Brain microvascular endothelial cell (primary cell): ENCODE data around the gene TNFRSF18.

ENCODE experiments used
- DNase-seq: peaks from one replicate; pipeline ENCODE4 v3.0.0-alpha.2; 2020
- H3K27ac ChIP-seq: fragments of 250-450 bp; sonication (Bioruptor Pico); 2 replicates; pipeline ENCODE4 v1.5.1; 2020; ENCODE audit warnings: mild to moderate bottlenecking, moderate library complexity
- H3K27me3 ChIP-seq: fragments of 250-450 bp; sonication (Bioruptor Pico); replicated peaks from 2 replicates; pipeline ENCODE4 v1.5.1; 2020; ENCODE audit warnings: mild to moderate bottlenecking
- H3K36me3 ChIP-seq: fragments of 250-450 bp; sonication (Bioruptor Pico); replicated peaks from 2 replicates; pipeline ENCODE4 v1.5.1; 2020; ENCODE audit warnings: mild to moderate bottlenecking
- H3K4me3 ChIP-seq: 2 replicates; pipeline ENCODE4 v1.5.1; 2011; ENCODE audit warnings: low read depth, mild to moderate bottlenecking, control low read depth, low read length, moderate library complexity
- in situ Hi-C: cut with HindIII; loops from 2 replicates; pipeline ENCODE4 v1.10.0; 2017; ENCODE audit warnings: low sequenced_read_pairs, low pct_ligation_motif_present
- TF ChIP-seq, protein P1 (sequence below): IDR thresholded peaks from 2 replicates; pipeline ENCODE4 v1.5.1; 2011; ENCODE audit warnings: low read depth, mild to moderate bottlenecking, moderate library complexity, low read length, control low read depth, inconsistent platforms; ENCODE audit errors: missing control alignments

TNFRSF18 gene

DNA sequence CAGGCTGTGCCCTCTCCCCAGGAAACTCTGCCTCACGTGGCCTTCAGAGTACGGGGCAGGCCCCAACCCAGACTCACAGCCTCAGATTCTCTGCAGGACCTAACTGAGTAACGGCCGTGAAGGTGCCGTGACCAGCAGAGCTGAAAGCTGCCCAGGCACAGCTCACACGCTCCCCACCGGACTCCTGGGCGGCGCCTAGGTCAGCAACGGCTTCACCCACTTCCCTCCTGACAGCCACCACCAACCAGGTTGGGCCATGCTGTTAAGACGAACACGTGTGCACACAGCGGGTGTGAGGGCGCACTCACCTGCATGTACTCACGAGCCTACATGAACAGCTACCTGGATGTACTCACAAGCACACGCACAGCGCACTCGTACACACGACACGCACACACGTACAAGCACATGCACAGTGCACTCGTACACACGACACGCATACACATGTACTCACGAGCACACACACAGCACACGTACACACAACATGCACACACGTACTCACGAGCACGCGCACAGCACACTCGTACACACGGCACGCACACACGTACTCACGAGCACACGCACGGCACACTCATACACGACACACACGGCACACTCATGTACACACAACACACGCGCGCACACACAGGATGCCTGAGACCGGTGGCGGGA is 16.3 kb upstream of the TNFRSF18 start:
- H3K27me3 ChIP-seq, result no peaks in the 10 kb centered on the region
- H3K4me3 ChIP-seq, result no peak overlapping the region
- TF ChIP-seq, protein P1, sequence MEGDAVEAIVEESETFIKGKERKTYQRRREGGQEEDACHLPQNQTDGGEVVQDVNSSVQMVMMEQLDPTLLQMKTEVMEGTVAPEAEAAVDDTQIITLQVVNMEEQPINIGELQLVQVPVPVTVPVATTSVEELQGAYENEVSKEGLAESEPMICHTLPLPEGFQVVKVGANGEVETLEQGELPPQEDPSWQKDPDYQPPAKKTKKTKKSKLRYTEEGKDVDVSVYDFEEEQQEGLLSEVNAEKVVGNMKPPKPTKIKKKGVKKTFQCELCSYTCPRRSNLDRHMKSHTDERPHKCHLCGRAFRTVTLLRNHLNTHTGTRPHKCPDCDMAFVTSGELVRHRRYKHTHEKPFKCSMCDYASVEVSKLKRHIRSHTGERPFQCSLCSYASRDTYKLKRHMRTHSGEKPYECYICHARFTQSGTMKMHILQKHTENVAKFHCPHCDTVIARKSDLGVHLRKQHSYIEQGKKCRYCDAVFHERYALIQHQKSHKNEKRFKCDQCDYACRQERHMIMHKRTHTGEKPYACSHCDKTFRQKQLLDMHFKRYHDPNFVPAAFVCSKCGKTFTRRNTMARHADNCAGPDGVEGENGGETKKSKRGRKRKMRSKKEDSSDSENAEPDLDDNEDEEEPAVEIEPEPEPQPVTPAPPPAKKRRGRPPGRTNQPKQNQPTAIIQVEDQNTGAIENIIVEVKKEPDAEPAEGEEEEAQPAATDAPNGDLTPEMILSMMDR, result no peak
- peaks cover 68% of the 10 kb centered on the region for H3K36me3 ChIP-seq
- no peak overlapping the region for H3K27ac ChIP-seq
- DNase-seq, result no peak
- in situ Hi-C loops, result no loop called here

DNA sequence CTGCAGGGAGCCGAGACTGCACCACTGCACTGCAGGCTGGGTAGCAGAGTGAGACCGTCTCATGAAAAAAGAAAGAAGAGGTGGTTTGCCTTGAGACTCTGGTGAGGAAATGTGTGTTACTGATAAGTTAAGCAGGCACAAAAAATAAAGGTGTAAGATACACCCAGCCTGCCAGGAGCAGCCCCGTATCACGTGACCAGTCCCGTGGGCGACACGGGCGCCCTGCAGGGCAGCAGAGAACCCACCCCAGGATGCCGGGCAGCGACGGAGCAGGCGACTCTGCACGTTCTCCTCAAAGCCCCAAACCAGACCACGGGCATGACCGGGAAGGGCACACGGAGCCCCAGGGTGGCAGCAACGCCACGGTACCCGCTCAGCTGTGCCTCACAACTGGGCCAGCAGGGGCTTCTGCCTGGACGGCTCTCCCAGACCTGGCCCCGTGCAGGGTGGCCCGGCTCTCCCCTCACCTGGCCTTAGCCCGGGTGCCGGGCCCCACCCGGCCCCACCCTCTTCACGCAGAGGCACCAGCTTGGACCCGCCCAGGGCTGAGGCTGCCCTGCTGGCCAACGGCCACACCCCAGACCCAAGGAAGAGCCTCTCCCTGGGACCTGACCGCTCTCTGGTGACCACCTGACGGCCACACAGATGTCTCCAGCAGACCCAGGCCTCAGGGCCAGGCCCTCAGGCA is 15.6 kb upstream of the TNFRSF18 start:
- H3K4me3 ChIP-seq, result no peak overlapping the region
- in situ Hi-C loops, result no loop called here
- H3K27me3 ChIP-seq, result no peaks in the 10 kb centered on the region
- DNase-seq, result no peak
- no peak overlapping the region for H3K27ac ChIP-seq
- TF ChIP-seq, protein P1, result no peak
- H3K36me3 ChIP-seq, result peaks cover 71% of the 10 kb centered on the region

- TF ChIP-seq, protein P1, result no peak
- in situ Hi-C loops, result no loop called here
- Histone ChIP-seq H3K27ac (no peak overlapping the region), H3K36me3 (peaks cover 69% of the 10 kb centered on the region), H3K27me3 (no peaks in the 10 kb centered on the region), H3K4me3 (no peak overlapping the region)
- DNase-seq, result no peak
Observed at GRCh38 chr1:1220197-1220596, 13.8 kb upstream of the TNFRSF18 start.

- no peak overlapping the region for H3K4me3 ChIP-seq
- DNase-seq, result no peak
- peaks cover 64% of the 10 kb centered on the region for H3K36me3 ChIP-seq
- H3K27ac ChIP-seq, result no peak overlapping the region
- TF ChIP-seq, protein P1, result no peak
- in situ Hi-C loops, result no loop called here
- H3K27me3 ChIP-seq, result no peaks in the 10 kb centered on the region
Observed at GRCh38 chr1:1219341-1219740, 12.9 kb upstream of the TNFRSF18 start.

GRCh38 chr1:1218524-1219200 is 12.3 kb upstream of the TNFRSF18 start:
- in situ Hi-C loops, result no loop called here
- peaks cover 61% of the 10 kb centered on the region for H3K36me3 ChIP-seq
- no peak for DNase-seq
- H3K27me3 ChIP-seq, result no peaks in the 10 kb centered on the region
- H3K4me3 ChIP-seq, result no peak overlapping the region
- H3K27ac ChIP-seq, result no peak overlapping the region
- TF ChIP-seq, protein P1, result no peak
